ENCODE results near the gene ATP13A5.

DNA sequence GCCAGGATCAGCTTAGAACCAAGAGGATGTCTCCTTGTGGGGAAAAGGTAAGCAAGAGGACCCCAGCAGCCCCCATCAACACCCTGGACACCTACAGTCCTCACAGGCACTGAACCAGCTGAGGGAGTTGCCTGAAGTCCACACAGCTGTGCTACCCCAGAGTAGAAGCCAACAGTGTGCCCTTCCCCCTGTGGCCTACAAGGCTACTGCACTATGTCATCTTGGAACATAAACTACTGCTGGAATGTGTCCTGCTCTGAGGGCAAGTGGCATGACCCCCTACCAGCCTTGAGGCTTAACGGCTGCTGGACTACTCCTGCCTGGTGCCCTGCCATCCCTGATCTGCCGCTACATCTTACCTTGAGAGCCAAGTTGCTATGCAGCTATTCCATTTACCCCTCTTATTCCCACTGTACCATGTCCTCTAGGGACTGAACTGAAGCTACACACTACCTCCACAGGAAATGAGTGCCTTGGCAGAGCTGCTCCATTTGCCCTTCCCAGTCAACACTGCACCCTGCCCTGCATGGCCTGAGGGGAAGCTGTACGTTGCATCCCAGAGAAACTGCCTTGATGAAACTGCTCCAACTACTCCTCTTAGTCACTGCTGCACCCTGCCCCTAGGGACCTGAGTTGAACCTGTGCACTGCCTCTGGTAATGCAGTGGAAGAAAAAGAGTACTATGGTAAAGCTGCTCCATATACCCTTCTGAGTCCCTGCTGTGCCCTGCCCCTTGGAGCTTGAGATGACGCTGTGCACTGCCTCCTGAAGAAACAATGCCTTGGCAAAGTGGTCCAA is 40.2 kb upstream of the ATP13A5 start:
- TF ChIP-seq POLR2AphosphoS5 (IDR thresholded peaks at IDR 0.05; ENCODE audit: low read depth, low read length) = no peak
- TF ChIP-seq POLR2A (IDR thresholded peaks at IDR 0.05; ENCODE audit: low read depth, low read length) = no peak
- TF ChIP-seq TAF1 (IDR thresholded peaks at IDR 0.05; ENCODE audit: borderline replicate concordance, low read depth, low read length) = no peak

Data from GM12892 (cell line).